HG02588 (cell line): ENCODE results near the gene FIBCD1.
"Not testable (repeated sequence)": the region's sequence is repeated elsewhere in the genome, so short reads cannot be mapped to it uniquely, and the experiment has no call there.

ENCODE experiments used
- ATAC-seq: cut with Tn5 transposase; IDR thresholded peaks from one replicate; pipeline ENCODE4 v1.9.1; 2021; ENCODE audit warnings: mild to moderate bottlenecking, moderate library complexity; ENCODE audit not compliant: unreplicated experiment

Gene FIBCD1

GRCh38 chr9:130974697-130975096, 35.6 kb upstream of the FIBCD1 start:
- ATAC-seq = no peak

- no peak for ATAC-seq
These were observed 34.7 kb upstream of the FIBCD1 start for GRCh38 chr9:130973686-130974281.

GRCh38 chr9:130972957-130973685, 34.1 kb upstream of the FIBCD1 start:
- no peak for ATAC-seq

GRCh38 chr9:130972277-130972956, 33.4 kb upstream of the FIBCD1 start:
- no peak for ATAC-seq

- no peak for ATAC-seq
These were observed 32.3 kb upstream of the FIBCD1 start for GRCh38 chr9:130971294-130971849.

GRCh38 chr9:130970855-130971254, 31.8 kb upstream of the FIBCD1 start:
- ATAC-seq = no peak

GRCh38 chr9:130970052-130970451, 31.0 kb upstream of the FIBCD1 start:
- ATAC-seq = no peak

GRCh38 chr9:130965680-130966079, 26.6 kb upstream of the FIBCD1 start:
- ATAC-seq = no peak

- ATAC-seq = no peak
These were observed 24.9 kb upstream of the FIBCD1 start for GRCh38 chr9:130963916-130964315.

GRCh38 chr9:130963337-130963908, 24.4 kb upstream of the FIBCD1 start:
- no peak for ATAC-seq

GRCh38 chr9:130962418-130963316, 23.6 kb upstream of the FIBCD1 start:
- ATAC-seq = no peak

GRCh38 chr9:130961511-130962300, 22.7 kb upstream of the FIBCD1 start:
- no peak for ATAC-seq

- ATAC-seq = no peak
These were observed 21.7 kb upstream of the FIBCD1 start for GRCh38 chr9:130960522-130961378.

- no peak for ATAC-seq
These were observed 20.8 kb upstream of the FIBCD1 start for GRCh38 chr9:130959809-130960334.

- ATAC-seq = not testable (repeated sequence)
These were observed 19.5 kb upstream of the FIBCD1 start for GRCh38 chr9:130958564-130958963.

- ATAC-seq = no peak
These were observed 18.6 kb upstream of the FIBCD1 start for GRCh38 chr9:130957451-130958203.

- ATAC-seq = no peak
These were observed 17.8 kb upstream of the FIBCD1 start for GRCh38 chr9:130956636-130957450.
